Naive thymus-derived CD8-positive, alpha-beta T cell (primary cell): ENCODE results near the gene SLC3A2. TPM values are rescaled to one million over a fixed set of nuclear protein-coding genes. Genes with fewer than 3 reads are reported as not detected.

Source experiments
- ATAC-seq, 2 donors: fragments of 150-1000 bp; cut with Tn5 transposase in 1 of 2; sonication (Bioruptor Pico), chemical (Tn5 transposase) in 1 of 2; 1 replicate in 1 of 2; 2 replicates in 1 of 2; pipeline ENCODE4 v1.10.0; 2021; ENCODE audit warnings: mild to moderate bottlenecking in 2 of 2, moderate library complexity in 2 of 2
- POLR2A ChIA-PET: fragments of 350-600 bp; sonication (Branson Sonifier 250); formaldehyde crosslinking; loops from one replicate; lab custom pipeline; 2021; ENCODE audit warnings: antibody characterized with exemption; lab: Charles Lee
- DNase-seq, 10 donors: peaks; one replicate each; pipeline versions ENCODE4 v3.0.0 to v3.0.0-alpha.2; 2020 to 2022
- H3K27ac Mint-ChIP-seq, 10 donors: one replicate each; pipeline ENCODE4 v1.8.0; 2020 to 2022; ENCODE audit warnings: mild to moderate bottlenecking in 10 of 10, mixed read lengths in 10 of 10, moderate library complexity in 4 of 10, inconsistent platforms in 1 of 10
- H3K27me3 Mint-ChIP-seq, 5 donors: one replicate each; pipeline ENCODE4 v1.8.0; 2021 to 2022; ENCODE audit warnings: mixed read lengths in 5 of 5
- H3K36me3 Mint-ChIP-seq, 3 donors: one replicate each; pipeline ENCODE4 v1.8.0; 2020 to 2022; ENCODE audit warnings: mixed read lengths in 3 of 3, mild to moderate bottlenecking in 2 of 3, inconsistent platforms in 1 of 3
- H3K4me1 Mint-ChIP-seq, 4 donors: one replicate each; pipeline ENCODE4 v1.8.0; 2021 to 2022; ENCODE audit warnings: mixed read lengths in 4 of 4
- H3K4me3 Mint-ChIP-seq, 10 donors: one replicate each; pipeline ENCODE4 v1.8.0; 2020 to 2022; ENCODE audit warnings: mild to moderate bottlenecking in 10 of 10, mixed read lengths in 10 of 10, moderate library complexity in 6 of 10, inconsistent platforms in 1 of 10
- H3K9me3 Mint-ChIP-seq, 9 donors: one replicate each; pipeline ENCODE4 v1.8.0; 2020 to 2022; ENCODE audit warnings: mixed read lengths in 9 of 9, mild to moderate bottlenecking in 3 of 9, inconsistent platforms in 1 of 9, moderate library complexity in 1 of 9
- polyA plus RNA-seq, 3 donors: library from polyadenylated mRNA; unstranded; fragments of 300-500 nt; fragmentation: Illumina TruSeq; gene quantifications; one replicate each; pipeline ENCODE4 v1.2.3, GENCODE V29; 2021
- total RNA-seq, 8 experiments: library from RNA in 2 of 8; stranded (reverse) in 2 of 8; gene quantifications; one replicate each; pipeline ENCODE4 v1.2.3 and lab custom pipeline; 2021 to 2026

Gene SLC3A2
- total and polyA plus RNA-seq, 5 experiments from 2014 or later = 119 to 353 (median 164) TPM

- H3K4me3 Mint-ChIP-seq = no peak overlapping the region
- no peak overlapping the region for H3K27ac Mint-ChIP-seq
- no peak for DNase-seq
- no peak for ATAC-seq
- no peaks in the 10 kb centered on the region for H3K36me3 Mint-ChIP-seq
- H3K9me3 Mint-ChIP-seq = no peaks in the 10 kb centered on the region
- peaks cover 5 to 19% (median 12%) of the 10 kb centered on the region in 4 donors for H3K4me1 Mint-ChIP-seq
- H3K27me3 Mint-ChIP-seq = peaks cover 11 to 38% (median 22%) of the 10 kb centered on the region in 5 donors
- POLR2A ChIA-PET = no interaction called here
Measured at GRCh38 chr11:62919898-62920640, 39.4 kb downstream of the SLC3A2 start.

GRCh38 chr11:62921201-62921572 lies 40.5 kb downstream of the SLC3A2 start, which contains the start of gene CHRM1:
TSS of gene CHRM1 (minus strand) at chr11:62921363. CDS start at chr11:62911100, 10,263 bp downstream.
- DNase-seq (no peak), ATAC-seq (no peak)
- Mint-ChIP-seq H3K4me1 (peaks cover 9 to 30% (median 22%) of the 10 kb centered on the region in 4 donors), H3K9me3 (no peaks in the 10 kb centered on the region), H3K27me3 (peaks cover 16 to 49% (median 29%) of the 10 kb centered on the region in 5 donors), H3K27ac (peak within 1 kb of the TSS in 2 of 10 donors; percentile 40 to 59), H3K36me3 (no peaks in the 10 kb centered on the region), H3K4me3 (peak within 1 kb of the TSS in 1 of 10 donors; percentile 76)
- POLR2A ChIA-PET = no interaction called here

GRCh38 chr11:62921573-62922188 lies 41.0 kb downstream of the SLC3A2 start:
- H3K4me1 Mint-ChIP-seq = peaks cover 9 to 34% (median 27%) of the 10 kb centered on the region in 4 donors
- H3K9me3 Mint-ChIP-seq = no peaks in the 10 kb centered on the region
- no peak overlapping the region for H3K4me3 Mint-ChIP-seq
- H3K27me3 Mint-ChIP-seq = peaks cover 19 to 54% (median 29%) of the 10 kb centered on the region in 5 donors
- ATAC-seq (no peak), DNase-seq (no peak)
- no peaks in the 10 kb centered on the region for H3K36me3 Mint-ChIP-seq
- H3K27ac Mint-ChIP-seq = peak overlapping the region in 1 of 10 donors; percentile 59
- POLR2A ChIA-PET = no interaction called here

GRCh38 chr11:62922189-62922589 lies 41.5 kb downstream of the SLC3A2 start:
- peaks cover 19 to 57% (median 29%) of the 10 kb centered on the region in 5 donors for H3K27me3 Mint-ChIP-seq
- peak overlapping the region in 3 of 10 donors; percentile 23 to 59 (median 26) for H3K27ac Mint-ChIP-seq
- no peak for ATAC-seq
- no peaks in the 10 kb centered on the region for H3K9me3 Mint-ChIP-seq
- H3K4me1 Mint-ChIP-seq = peaks cover 9 to 34% (median 30%) of the 10 kb centered on the region in 4 donors
- H3K4me3 Mint-ChIP-seq = peak overlapping the region in 9 of 10 donors; percentile 46 to 77 (median 64)
- no peaks in the 10 kb centered on the region for H3K36me3 Mint-ChIP-seq
- DNase-seq = no peak
- POLR2A ChIA-PET = no interaction called here

- DNase-seq = peak in 2 of 10 donors; percentile 19 to 25
- peak overlapping the region in 2 of 10 donors; percentile 23 to 26 for H3K27ac Mint-ChIP-seq
- peak overlapping the region; percentile 46 to 87 (median 74) for H3K4me3 Mint-ChIP-seq
- no peaks in the 10 kb centered on the region for H3K36me3 Mint-ChIP-seq
- POLR2A ChIA-PET = interaction anchor here (0.5 kb wide), 1 partner anchor 698 kb away, joined by 3 read pairs; no protein-coding TSS in a partner anchor
- no peaks in the 10 kb centered on the region for H3K9me3 Mint-ChIP-seq
- H3K4me1 Mint-ChIP-seq = peaks cover 9 to 39% (median 33%) of the 10 kb centered on the region in 4 donors
- ATAC-seq = peak in 1 of 2 donors; percentile 46
- H3K27me3 Mint-ChIP-seq = peaks cover 22 to 64% (median 35%) of the 10 kb centered on the region in 5 donors
Measured at GRCh38 chr11:62922653-62923431, 42.1 kb downstream of the SLC3A2 start.

- peak overlapping the region; percentile 73 to 87 (median 80) for H3K4me3 Mint-ChIP-seq
- H3K27ac Mint-ChIP-seq = peak overlapping the region in 3 of 10 donors; percentile 7 to 34 (median 20)
- no peaks in the 10 kb centered on the region for H3K36me3 Mint-ChIP-seq
- POLR2A ChIA-PET = interaction anchor here (0.6 to 0.7 kb wide), 2 partner anchors 405 to 705 kb away, joined by 3 read pairs; no protein-coding TSS in a partner anchor
- peaks cover 9 to 42% (median 33%) of the 10 kb centered on the region in 4 donors for H3K4me1 Mint-ChIP-seq
- H3K9me3 Mint-ChIP-seq = no peaks in the 10 kb centered on the region
- ATAC-seq = peak; percentile 63 to 64
- peak in 6 of 10 donors; percentile 17 to 50 (median 37) for DNase-seq
- H3K27me3 Mint-ChIP-seq = peaks cover 27 to 73% (median 41%) of the 10 kb centered on the region in 5 donors
Measured at GRCh38 chr11:62923601-62924411, 43.1 kb downstream of the SLC3A2 start.

GRCh38 chr11:62925308-62925707 lies 44.6 kb downstream of the SLC3A2 start:
- DNase-seq = no peak
- Mint-ChIP-seq H3K27me3 (peaks cover 32 to 85% (median 53%) of the 10 kb centered on the region in 5 donors), H3K4me1 (peaks cover 9 to 42% (median 33%) of the 10 kb centered on the region in 4 donors), H3K36me3 (no peaks in the 10 kb centered on the region), H3K27ac (peak overlapping the region in 1 of 10 donors; percentile 55), H3K4me3 (peak overlapping the region; percentile 47 to 81 (median 67)), H3K9me3 (no peaks in the 10 kb centered on the region)
- POLR2A ChIA-PET = no interaction called here
- ATAC-seq = no peak

- peak overlapping the region in 1 of 10 donors; percentile 55 for H3K27ac Mint-ChIP-seq
- H3K36me3 Mint-ChIP-seq = no peaks in the 10 kb centered on the region
- peaks cover 32 to 92% (median 57%) of the 10 kb centered on the region in 5 donors for H3K27me3 Mint-ChIP-seq
- H3K4me1 Mint-ChIP-seq = peaks cover 9 to 42% (median 33%) of the 10 kb centered on the region in 4 donors
- POLR2A ChIA-PET = no interaction called here
- DNase-seq (no peak), ATAC-seq (peak; percentile 14 to 46)
- H3K9me3 Mint-ChIP-seq = no peaks in the 10 kb centered on the region
- H3K4me3 Mint-ChIP-seq = peak overlapping the region; percentile 47 to 81 (median 74)
Measured at GRCh38 chr11:62925745-62926679, 45.3 kb downstream of the SLC3A2 start.

GRCh38 chr11:62926680-62927455 lies 46.2 kb downstream of the SLC3A2 start:
- no peak for ATAC-seq
- Mint-ChIP-seq H3K4me3 (peak overlapping the region in 6 of 10 donors; percentile 73 to 81 (median 77)), H3K27ac (peak overlapping the region in 1 of 10 donors; percentile 33), H3K4me1 (peaks cover 9 to 42% (median 33%) of the 10 kb centered on the region in 4 donors), H3K36me3 (no peaks in the 10 kb centered on the region), H3K27me3 (peaks cover 36 to 92% (median 61%) of the 10 kb centered on the region in 5 donors), H3K9me3 (no peaks in the 10 kb centered on the region)
- no peak for DNase-seq
- POLR2A ChIA-PET = no interaction called here

GRCh38 chr11:62928011-62928410 lies 47.3 kb downstream of the SLC3A2 start:
- Mint-ChIP-seq H3K27ac (no peak overlapping the region), H3K36me3 (no peaks in the 10 kb centered on the region), H3K4me1 (peaks cover 9 to 34% (median 29%) of the 10 kb centered on the region in 4 donors), H3K27me3 (peaks cover 33 to 85% (median 57%) of the 10 kb centered on the region in 5 donors), H3K9me3 (no peaks in the 10 kb centered on the region), H3K4me3 (peak overlapping the region in 1 of 10 donors; percentile 15)
- POLR2A ChIA-PET = no interaction called here
- ATAC-seq = no peak
- no peak for DNase-seq
